ENCODE measurements around the gene NAP1L4.

DNA sequence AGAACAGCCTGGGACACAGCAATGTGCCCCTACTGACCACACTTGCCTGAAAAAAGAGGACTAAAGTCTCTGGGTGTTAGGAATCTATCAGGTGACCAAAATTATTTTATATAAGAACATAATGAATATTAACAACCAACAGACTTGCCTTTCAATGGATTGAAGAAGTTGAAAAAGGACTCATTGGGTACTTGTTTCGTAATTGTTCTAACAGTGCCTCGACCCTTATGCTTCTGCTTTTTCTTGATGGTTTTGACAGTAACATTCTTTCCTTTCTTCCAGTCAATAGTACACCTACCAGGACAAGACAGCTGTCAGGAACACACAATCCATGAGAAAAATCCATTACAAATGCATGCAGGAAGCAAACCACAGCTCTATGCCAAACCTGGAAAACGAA is 33.9 kb downstream of the NAP1L4 start:
- TF ChIP-seq, protein P1, sequence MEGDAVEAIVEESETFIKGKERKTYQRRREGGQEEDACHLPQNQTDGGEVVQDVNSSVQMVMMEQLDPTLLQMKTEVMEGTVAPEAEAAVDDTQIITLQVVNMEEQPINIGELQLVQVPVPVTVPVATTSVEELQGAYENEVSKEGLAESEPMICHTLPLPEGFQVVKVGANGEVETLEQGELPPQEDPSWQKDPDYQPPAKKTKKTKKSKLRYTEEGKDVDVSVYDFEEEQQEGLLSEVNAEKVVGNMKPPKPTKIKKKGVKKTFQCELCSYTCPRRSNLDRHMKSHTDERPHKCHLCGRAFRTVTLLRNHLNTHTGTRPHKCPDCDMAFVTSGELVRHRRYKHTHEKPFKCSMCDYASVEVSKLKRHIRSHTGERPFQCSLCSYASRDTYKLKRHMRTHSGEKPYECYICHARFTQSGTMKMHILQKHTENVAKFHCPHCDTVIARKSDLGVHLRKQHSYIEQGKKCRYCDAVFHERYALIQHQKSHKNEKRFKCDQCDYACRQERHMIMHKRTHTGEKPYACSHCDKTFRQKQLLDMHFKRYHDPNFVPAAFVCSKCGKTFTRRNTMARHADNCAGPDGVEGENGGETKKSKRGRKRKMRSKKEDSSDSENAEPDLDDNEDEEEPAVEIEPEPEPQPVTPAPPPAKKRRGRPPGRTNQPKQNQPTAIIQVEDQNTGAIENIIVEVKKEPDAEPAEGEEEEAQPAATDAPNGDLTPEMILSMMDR (IDR thresholded peaks at IDR 0.05) = no peak
- no peak for TF ChIP-seq POLR2A (IDR thresholded peaks at IDR 0.05)

Measured in lower leg skin (tissue), 3 donors.